A204.1 (cell line): ENCODE measurements around the gene PTCRA.

Experiments
- FAIRE-seq: peaks from 2 replicates; lab custom pipeline; 2012; peaks lifted over from hg19 to GRCh38; lab: Jason Lieb, UNC

The PTCRA gene

GRCh38 chr6:42904467-42904866 lies 11.4 kb upstream of the PTCRA start:
- no peak for FAIRE-seq

- no peak for FAIRE-seq
Observed at GRCh38 chr6:42907336-42907735, 8.5 kb upstream of the PTCRA start.

- FAIRE-seq = no peak
Observed at GRCh38 chr6:42909835-42910234, 6.0 kb upstream of the PTCRA start.

- FAIRE-seq = no peak
Observed at GRCh38 chr6:42911171-42912021, 4.5 kb upstream of the PTCRA start.

GRCh38 chr6:42914546-42914945 lies 1.3 kb upstream of the PTCRA start:
- FAIRE-seq = no peak

- no peak for FAIRE-seq
Observed at GRCh38 chr6:42916288-42916687, 435 bp downstream of the PTCRA start.

GRCh38 chr6:42921801-42922200 lies 5.9 kb downstream of the PTCRA start:
- FAIRE-seq = no peak

GRCh38 chr6:42923666-42924065 lies 7.8 kb downstream of the PTCRA start:
- FAIRE-seq = no peak

- FAIRE-seq = no peak
Observed at GRCh38 chr6:42925248-42925857, 9.5 kb downstream of the PTCRA start.

GRCh38 chr6:42928986-42929820 lies 13.3 kb downstream of the PTCRA start, which contains the start of gene CNPY3:
Gene CNPY3 (plus strand): TSS chr6:42929480. CDS start chr6:42929571, 91 bp downstream.
- FAIRE-seq = peak; percentile 94

- no peak for FAIRE-seq
Observed at GRCh38 chr6:42929821-42930360, 14.0 kb downstream of the PTCRA start.

- no peak for FAIRE-seq
Observed at GRCh38 chr6:42932412-42932811, 16.6 kb downstream of the PTCRA start.

GRCh38 chr6:42933205-42933604 lies 17.4 kb downstream of the PTCRA start:
- FAIRE-seq = no peak

GRCh38 chr6:42935322-42935721 lies 19.5 kb downstream of the PTCRA start:
- no peak for FAIRE-seq

GRCh38 chr6:42936398-42936797 lies 20.5 kb downstream of the PTCRA start:
- FAIRE-seq = no peak

- no peak for FAIRE-seq
Observed at GRCh38 chr6:42937548-42938427, 21.9 kb downstream of the PTCRA start.

- no peak for FAIRE-seq
Observed at GRCh38 chr6:42938428-42938796, 22.6 kb downstream of the PTCRA start.

- FAIRE-seq = no peak
Observed at GRCh38 chr6:42938987-42939809, 23.3 kb downstream of the PTCRA start.

- FAIRE-seq = no peak
Observed at GRCh38 chr6:42939810-42940167, 23.9 kb downstream of the PTCRA start.

GRCh38 chr6:42940493-42941045 lies 24.7 kb downstream of the PTCRA start:
- FAIRE-seq = no peak
